ENCODE results near the gene HSD17B7. TPM values are rescaled to one million over a fixed set of nuclear protein-coding genes. Genes with fewer than 3 reads are reported as not detected.
"Not testable (repeated sequence)": the region's sequence is repeated elsewhere in the genome, so short reads cannot be mapped to it uniquely, and the experiment has no call there.

Gene HSD17B7
- total and polyA plus RNA-seq, 2 donors (not counting 1 experiment from before 2014, with no cell fraction given): 19.8 to 50.4 TPM

- TF ChIP-seq EZH2 (IDR thresholded peaks at IDR 0.05; ENCODE audit: low read length, missing control alignments) (no peak), CTCF (conservative IDR thresholded peaks at IDR 0.05 in 1 of 2, IDR thresholded peaks at IDR 0.05 in 1 of 2; ENCODE audit: low read depth in 1 of 2, low read length in 2 of 2) (no peak)
- Histone ChIP-seq H3K4me2 (ENCODE audit: extremely low read depth, insufficient read depth, low read length) (no peak overlapping the region), H3K4me3 (replicated peaks in 1 of 4; ENCODE audit: control extremely low read depth in 1 of 4, insufficient read depth in 1 of 4, low read depth in 3 of 4, low read length in 4 of 4) (no peak overlapping the region)
These were observed 7.8 kb upstream of the HSD17B7 start for GRCh38 chr1:162782671-162783070.

GRCh38 chr1:162784926-162785325 is 5.6 kb upstream of the HSD17B7 start:
- not testable (repeated sequence) for H3K9ac ChIP-seq (ENCODE audit: insufficient read depth, low read length); H3K27me3 ChIP-seq (ENCODE audit: control insufficient read depth, insufficient read depth, low read length); H3K27ac ChIP-seq (ENCODE audit: insufficient read depth, low read length); H3K9me3 ChIP-seq (ENCODE audit: control insufficient read depth, insufficient read depth, low read depth, low read length); H2AFZ ChIP-seq (ENCODE audit: low read length); H3K4me2 ChIP-seq (ENCODE audit: extremely low read depth, insufficient read depth, low read length); DNase-seq (ENCODE audit: low read depth in 2 of 2); H3K79me2 ChIP-seq (ENCODE audit: control insufficient read depth, insufficient read depth, low read length); H3K4me3 ChIP-seq (replicated peaks in 1 of 4; ENCODE audit: control extremely low read depth in 1 of 4, insufficient read depth in 1 of 4, low read depth in 3 of 4, low read length in 4 of 4); H3K36me3 ChIP-seq (ENCODE audit: control insufficient read depth, insufficient read depth, low read length); H3K4me1 ChIP-seq (ENCODE audit: control insufficient read depth, extremely low read depth, insufficient read depth, low read length); H4K20me1 ChIP-seq (ENCODE audit: control insufficient read depth, extremely low read depth, insufficient read depth, low read length)

More at GRCh38 chr1:162782671-162783070, 7.8 kb upstream of the HSD17B7 start:
- Histone ChIP-seq H4K20me1 (ENCODE audit: control insufficient read depth, extremely low read depth, insufficient read depth, low read length) (no peaks in the 10 kb centered on the region), H3K79me2 (ENCODE audit: control insufficient read depth, insufficient read depth, low read length) (no peaks in the 10 kb centered on the region), H3K9me3 (ENCODE audit: control insufficient read depth, insufficient read depth, low read depth, low read length) (no peaks in the 10 kb centered on the region), H3K27me3 (ENCODE audit: control insufficient read depth, insufficient read depth, low read length) (no peaks in the 10 kb centered on the region), H3K36me3 (ENCODE audit: control insufficient read depth, insufficient read depth, low read length) (peaks cover 4% of the 10 kb centered on the region), H3K9ac (ENCODE audit: insufficient read depth, low read length) (no peak overlapping the region), H3K4me1 (ENCODE audit: control insufficient read depth, extremely low read depth, insufficient read depth, low read length) (no peaks in the 10 kb centered on the region), H3K27ac (ENCODE audit: insufficient read depth, low read length) (no peak overlapping the region), H2AFZ (ENCODE audit: low read length) (no peak overlapping the region)
- DNase-seq (ENCODE audit: low read depth in 2 of 2): no peak

- not testable (repeated sequence) for H4K20me1 ChIP-seq (ENCODE audit: control insufficient read depth, extremely low read depth, insufficient read depth, low read length); H3K79me2 ChIP-seq (ENCODE audit: control insufficient read depth, insufficient read depth, low read length)
These were observed 1.7 kb upstream of the HSD17B7 start for GRCh38 chr1:162788783-162789182.

DNA sequence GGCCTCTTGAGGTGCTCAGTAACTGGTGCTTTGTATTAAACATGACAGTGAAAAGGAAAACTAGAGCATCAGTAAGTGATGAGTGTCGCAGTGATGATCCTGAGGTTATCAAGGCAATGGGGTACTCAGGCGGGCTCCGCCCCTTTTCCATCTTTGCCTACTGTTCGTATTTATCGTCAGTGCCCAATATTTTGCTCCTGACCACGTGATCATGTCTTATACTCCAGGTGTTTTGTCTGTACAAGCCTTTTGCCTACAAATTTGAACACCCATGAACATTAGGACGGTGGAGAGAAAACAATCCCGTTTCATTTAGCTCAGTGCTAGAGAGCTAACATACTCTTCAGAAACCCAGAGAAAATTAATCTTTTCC is 469 bp downstream of the HSD17B7 start:
- H4K20me1 ChIP-seq (ENCODE audit: control insufficient read depth, extremely low read depth, insufficient read depth, low read length); H3K79me2 ChIP-seq (ENCODE audit: control insufficient read depth, insufficient read depth, low read length); H3K9ac ChIP-seq (ENCODE audit: insufficient read depth, low read length); DNase-seq (ENCODE audit: low read depth in 2 of 2); H3K36me3 ChIP-seq (ENCODE audit: control insufficient read depth, insufficient read depth, low read length); H3K4me1 ChIP-seq (ENCODE audit: control insufficient read depth, extremely low read depth, insufficient read depth, low read length); H3K27me3 ChIP-seq (ENCODE audit: control insufficient read depth, insufficient read depth, low read length); H2AFZ ChIP-seq (ENCODE audit: low read length); H3K9me3 ChIP-seq (ENCODE audit: control insufficient read depth, insufficient read depth, low read depth, low read length): not testable (repeated sequence)
- Histone ChIP-seq H3K27ac (ENCODE audit: insufficient read depth, low read length) (peak overlapping the region; percentile 51), H3K4me2 (ENCODE audit: extremely low read depth, insufficient read depth, low read length) (peak overlapping the region; percentile 15), H3K4me3 (replicated peaks in 1 of 4; ENCODE audit: control extremely low read depth in 1 of 4, insufficient read depth in 1 of 4, low read depth in 3 of 4, low read length in 4 of 4) (peak overlapping the region; percentile 31 to 70 (median 56))

More at GRCh38 chr1:162788783-162789182, 1.7 kb upstream of the HSD17B7 start:
- H3K9me3 ChIP-seq (ENCODE audit: control insufficient read depth, insufficient read depth, low read depth, low read length); H3K27ac ChIP-seq (ENCODE audit: insufficient read depth, low read length); H3K36me3 ChIP-seq (ENCODE audit: control insufficient read depth, insufficient read depth, low read length); DNase-seq (ENCODE audit: low read depth in 2 of 2); H2AFZ ChIP-seq (ENCODE audit: low read length); H3K27me3 ChIP-seq (ENCODE audit: control insufficient read depth, insufficient read depth, low read length); H3K4me2 ChIP-seq (ENCODE audit: extremely low read depth, insufficient read depth, low read length); H3K4me3 ChIP-seq (replicated peaks in 1 of 4; ENCODE audit: control extremely low read depth in 1 of 4, insufficient read depth in 1 of 4, low read depth in 3 of 4, low read length in 4 of 4); H3K4me1 ChIP-seq (ENCODE audit: control insufficient read depth, extremely low read depth, insufficient read depth, low read length); H3K9ac ChIP-seq (ENCODE audit: insufficient read depth, low read length): not testable (repeated sequence)

GRCh38 chr1:162794284-162794683 is 3.8 kb downstream of the HSD17B7 start:
- H3K9me3 ChIP-seq (ENCODE audit: control insufficient read depth, insufficient read depth, low read depth, low read length); DNase-seq (ENCODE audit: low read depth in 2 of 2); H3K27ac ChIP-seq (ENCODE audit: insufficient read depth, low read length); H4K20me1 ChIP-seq (ENCODE audit: control insufficient read depth, extremely low read depth, insufficient read depth, low read length); H3K27me3 ChIP-seq (ENCODE audit: control insufficient read depth, insufficient read depth, low read length); H3K79me2 ChIP-seq (ENCODE audit: control insufficient read depth, insufficient read depth, low read length); H3K9ac ChIP-seq (ENCODE audit: insufficient read depth, low read length); H3K4me1 ChIP-seq (ENCODE audit: control insufficient read depth, extremely low read depth, insufficient read depth, low read length); H3K36me3 ChIP-seq (ENCODE audit: control insufficient read depth, insufficient read depth, low read length); H2AFZ ChIP-seq (ENCODE audit: low read length); H3K4me2 ChIP-seq (ENCODE audit: extremely low read depth, insufficient read depth, low read length): not testable (repeated sequence)
- H3K4me3 ChIP-seq (replicated peaks in 1 of 4; ENCODE audit: control extremely low read depth in 1 of 4, insufficient read depth in 1 of 4, low read depth in 3 of 4, low read length in 4 of 4): peak overlapping the region in 1 of 4 experiments; percentile 8

DNA sequence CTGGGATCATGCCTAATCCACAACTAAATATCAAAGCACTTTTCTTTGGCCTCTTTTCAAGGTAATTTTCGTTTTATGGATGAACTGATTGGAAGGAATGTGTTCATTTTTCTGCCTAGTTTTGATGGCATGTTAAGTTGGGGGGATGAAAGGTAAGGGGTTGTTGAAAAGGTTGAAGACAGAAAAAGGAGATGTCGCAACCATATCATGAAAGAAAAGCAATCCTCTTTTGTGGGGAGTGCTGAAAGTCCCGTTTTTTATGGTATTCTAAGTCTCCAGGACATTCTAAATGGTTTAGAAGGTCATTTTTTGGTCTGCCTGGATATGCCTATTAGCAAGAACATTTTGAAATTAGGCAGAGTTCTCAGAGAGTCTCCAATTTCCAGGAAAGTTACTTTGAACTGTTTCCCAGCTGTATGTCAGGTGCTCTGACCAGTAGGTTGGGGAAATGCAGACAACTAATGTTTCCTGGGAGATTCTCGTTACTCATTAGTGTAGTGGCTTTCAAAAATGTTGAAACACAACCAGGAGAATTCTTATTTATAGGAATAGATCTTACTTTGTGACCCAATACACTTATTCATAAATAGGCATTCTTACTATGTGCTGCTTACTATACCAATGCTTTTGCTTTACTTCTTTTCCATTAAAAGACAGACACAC is 6.2 kb downstream of the HSD17B7 start:
- DNase-seq (ENCODE audit: low read depth in 2 of 2): peak in 1 of 2 donors; percentile 17
- not testable (repeated sequence) for H3K4me2 ChIP-seq (ENCODE audit: extremely low read depth, insufficient read depth, low read length)

More for the DNA sequence above, 6.2 kb downstream of the HSD17B7 start:
- not testable (repeated sequence) for H3K27ac ChIP-seq (ENCODE audit: insufficient read depth, low read length); H3K36me3 ChIP-seq (ENCODE audit: control insufficient read depth, insufficient read depth, low read length); H3K79me2 ChIP-seq (ENCODE audit: control insufficient read depth, insufficient read depth, low read length); H3K9me3 ChIP-seq (ENCODE audit: control insufficient read depth, insufficient read depth, low read depth, low read length); H3K27me3 ChIP-seq (ENCODE audit: control insufficient read depth, insufficient read depth, low read length); H2AFZ ChIP-seq (ENCODE audit: low read length); H3K9ac ChIP-seq (ENCODE audit: insufficient read depth, low read length); H4K20me1 ChIP-seq (ENCODE audit: control insufficient read depth, extremely low read depth, insufficient read depth, low read length); H3K4me1 ChIP-seq (ENCODE audit: control insufficient read depth, extremely low read depth, insufficient read depth, low read length); H3K4me3 ChIP-seq (replicated peaks in 1 of 4; ENCODE audit: control extremely low read depth in 1 of 4, insufficient read depth in 1 of 4, low read depth in 3 of 4, low read length in 4 of 4)
